K562 (cell line): ENCODE results near the gene SCN4B. TPM values are rescaled to one million over a fixed set of nuclear protein-coding genes. Genes with fewer than 3 reads are reported as not detected.

ENCODE experiments used
- MTF1 ChIP-seq: fragments of 250-450 bp; sonication (Bioruptor Pico); IDR thresholded peaks from 2 replicates; pipeline ENCODE4 v1.9.0; 2021; ENCODE audit warnings: moderate library complexity, mild to moderate bottlenecking, inconsistent platforms, borderline replicate concordance
- RFX1 ChIP-seq: fragments of 450-650 bp; IDR thresholded peaks from 2 replicates; pipeline ENCODE4 v1.6.1; 2016; ENCODE audit warnings: mild to moderate bottlenecking, moderate library complexity
- RHOXF2B ChIP-seq: fragments of 250-450 bp; sonication (Bioruptor Pico); conservative IDR thresholded peaks from 2 replicates; pipeline ENCODE4 v1.5.1; 2021
- RNF2 ChIP-seq: sonication (generic); IDR thresholded peaks from 2 replicates; pipeline ENCODE4 v1.6.1; 2016
- ZNF23 ChIP-seq: fragments of 250-450 bp; sonication (Bioruptor Pico); IDR thresholded peaks from 2 replicates; pipeline ENCODE4 v1.4.0; 2020; ENCODE audit warnings: mild to moderate bottlenecking
- ZNF232 ChIP-seq: sonication (generic); formaldehyde crosslinking; IDR thresholded peaks from 2 replicates; pipeline ENCODE4 v1.8.0; 2022; ENCODE audit warnings: mild to moderate bottlenecking, missing genetic modification reagents
- ZNF57 ChIP-seq: fragments of 450-650 bp; formaldehyde crosslinking; IDR thresholded peaks from 2 replicates; pipeline ENCODE4 v1.4.0; 2020; ENCODE audit warnings: mild to moderate bottlenecking, moderate library complexity
- polyA plus RNA-seq, 8 experiments: library from polyadenylated mRNA; depleted of rRNA in 4 of 8; stranded (reverse) in 5 of 8; unstranded in 3 of 8; fragments of >200 nt; fragmentation: Nextera tagmentation in 2 of 8; fragmentation: Illumina TruSeq in 1 of 8; extraction: Ambion mirVana in 2 of 8; extraction: Trizol in 1 of 8; gene quantifications; 2 replicates each; pipeline versions ENCODE4 v1.2.1 to v1.2.3, GENCODE V29; 2011 to 2014; ENCODE audit warnings: inconsistent platforms in 1 of 8, missing spikeins in 1 of 8
- total RNA-seq, 7 experiments: library from RNA; depleted of rRNA in 6 of 7; stranded (reverse); fragments of >200 nt in 6 of 7; fragmentation: Illumina TruSeq in 2 of 7; extraction: Trizol in 2 of 7; gene quantifications; 2 replicates each; pipeline versions ENCODE4 v1.2.1 to v1.2.3, GENCODE V29; 2011 to 2021; ENCODE audit warnings: low replicate concordance in 1 of 7
- TF ChIP-seq, protein P1 (sequence below), 2 experiments: fragments of 450-650 bp in 1 of 2; sonication (generic) in 1 of 2; formaldehyde crosslinking in 1 of 2; IDR thresholded peaks; 2 replicates each; pipeline versions ENCODE4 v1.7.1 to v1.9.0; 2016 to 2022; ENCODE audit warnings: inconsistent platforms in 1 of 2, mild to moderate bottlenecking in 1 of 2, missing genetic modification reagents in 1 of 2
- TF ChIP-seq, protein P2 (sequence below), 2 experiments: fragments of 200-800 bp in 1 of 2; sonication (Bioruptor generic) in 1 of 2; sonication (generic) in 1 of 2; formaldehyde crosslinking in 1 of 2; IDR thresholded peaks in 1 of 2; conservative IDR thresholded peaks in 1 of 2; 2 replicates each; pipeline versions ENCODE4 v1.5.0 to v1.6.1; 2016 to 2020; ENCODE audit warnings: missing compliant biosample characterization in 1 of 2, missing genetic modification characterization in 1 of 2, missing genetic modification reagents in 1 of 2
- TF ChIP-seq, protein P3 (sequence below): sonication (generic); formaldehyde crosslinking; IDR thresholded peaks from 2 replicates; pipeline ENCODE4 v1.8.1; 2023; ENCODE audit warnings: mild to moderate bottlenecking, missing genetic modification reagents

Gene SCN4B
- total and polyA plus RNA-seq, 9 of the 15 experiments (the other 6 are each of a cell fraction or from before 2014, with no cell fraction given): 0.03 TPM; not detected in 8

DNA sequence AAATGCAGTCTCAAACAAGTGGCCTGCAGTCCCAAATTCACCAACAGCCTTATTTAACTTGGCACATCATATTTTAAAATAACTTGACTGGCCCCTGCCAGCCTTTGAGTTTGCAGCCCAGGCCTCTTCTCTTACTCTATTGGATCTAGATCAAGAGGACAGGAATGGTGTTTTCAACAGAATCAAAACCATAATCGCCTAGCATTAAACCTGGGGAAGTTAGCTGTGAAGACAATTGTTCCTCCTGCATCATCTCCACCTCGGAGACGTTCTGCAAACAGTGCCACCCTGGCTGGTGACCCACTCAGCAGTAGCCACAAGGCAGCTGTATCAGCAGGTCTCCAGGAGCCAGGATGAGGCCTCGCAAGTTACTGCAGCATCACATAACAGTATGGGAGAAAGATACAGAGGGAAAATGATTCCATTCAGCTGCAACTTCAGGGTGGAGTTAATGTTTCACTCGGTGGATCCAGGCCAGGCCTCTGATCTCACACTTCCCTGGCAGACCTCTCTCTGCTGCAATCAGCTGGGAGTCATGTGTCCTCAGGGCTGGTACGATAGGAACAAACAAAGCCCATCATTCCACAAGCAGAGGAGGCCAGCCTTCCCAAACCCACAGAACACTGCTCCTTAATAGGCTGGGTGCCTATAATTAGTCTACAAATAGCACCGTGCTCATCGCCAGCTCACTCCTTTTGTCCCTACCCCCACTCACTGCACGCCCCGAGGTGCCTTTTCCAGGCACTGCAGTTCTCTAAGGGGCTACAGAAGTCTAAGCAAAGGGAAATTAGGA lies 42.4 kb upstream of the SCN4B start (continued):
- TF ChIP-seq, protein P1, sequence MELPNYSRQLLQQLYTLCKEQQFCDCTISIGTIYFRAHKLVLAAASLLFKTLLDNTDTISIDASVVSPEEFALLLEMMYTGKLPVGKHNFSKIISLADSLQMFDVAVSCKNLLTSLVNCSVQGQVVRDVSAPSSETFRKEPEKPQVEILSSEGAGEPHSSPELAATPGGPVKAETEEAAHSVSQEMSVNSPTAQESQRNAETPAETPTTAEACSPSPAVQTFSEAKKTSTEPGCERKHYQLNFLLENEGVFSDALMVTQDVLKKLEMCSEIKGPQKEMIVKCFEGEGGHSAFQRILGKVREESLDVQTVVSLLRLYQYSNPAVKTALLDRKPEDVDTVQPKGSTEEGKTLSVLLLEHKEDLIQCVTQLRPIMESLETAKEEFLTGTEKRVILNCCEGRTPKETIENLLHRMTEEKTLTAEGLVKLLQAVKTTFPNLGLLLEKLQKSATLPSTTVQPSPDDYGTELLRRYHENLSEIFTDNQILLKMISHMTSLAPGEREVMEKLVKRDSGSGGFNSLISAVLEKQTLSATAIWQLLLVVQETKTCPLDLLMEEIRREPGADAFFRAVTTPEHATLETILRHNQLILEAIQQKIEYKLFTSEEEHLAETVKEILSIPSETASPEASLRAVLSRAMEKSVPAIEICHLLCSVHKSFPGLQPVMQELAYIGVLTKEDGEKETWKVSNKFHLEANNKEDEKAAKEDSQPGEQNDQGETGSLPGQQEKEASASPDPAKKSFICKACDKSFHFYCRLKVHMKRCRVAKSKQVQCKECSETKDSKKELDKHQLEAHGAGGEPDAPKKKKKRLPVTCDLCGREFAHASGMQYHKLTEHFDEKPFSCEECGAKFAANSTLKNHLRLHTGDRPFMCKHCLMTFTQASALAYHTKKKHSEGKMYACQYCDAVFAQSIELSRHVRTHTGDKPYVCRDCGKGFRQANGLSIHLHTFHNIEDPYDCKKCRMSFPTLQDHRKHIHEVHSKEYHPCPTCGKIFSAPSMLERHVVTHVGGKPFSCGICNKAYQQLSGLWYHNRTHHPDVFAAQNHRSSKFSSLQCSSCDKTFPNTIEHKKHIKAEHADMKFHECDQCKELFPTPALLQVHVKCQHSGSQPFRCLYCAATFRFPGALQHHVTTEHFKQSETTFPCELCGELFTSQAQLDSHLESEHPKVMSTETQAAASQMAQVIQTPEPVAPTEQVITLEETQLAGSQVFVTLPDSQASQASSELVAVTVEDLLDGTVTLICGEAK (IDR thresholded peaks at IDR 0.05): no peak
- TF ChIP-seq, protein P1 (CRISPR knock-in tag; IDR thresholded peaks at IDR 0.05): no peak
- TF ChIP-seq ZNF23 (CRISPR knock-in tag): no peak
- no peak for TF ChIP-seq ZNF57 (CRISPR knock-in tag)
- no peak for TF ChIP-seq ZNF232 (CRISPR knock-in tag)
- TF ChIP-seq, protein P2, sequence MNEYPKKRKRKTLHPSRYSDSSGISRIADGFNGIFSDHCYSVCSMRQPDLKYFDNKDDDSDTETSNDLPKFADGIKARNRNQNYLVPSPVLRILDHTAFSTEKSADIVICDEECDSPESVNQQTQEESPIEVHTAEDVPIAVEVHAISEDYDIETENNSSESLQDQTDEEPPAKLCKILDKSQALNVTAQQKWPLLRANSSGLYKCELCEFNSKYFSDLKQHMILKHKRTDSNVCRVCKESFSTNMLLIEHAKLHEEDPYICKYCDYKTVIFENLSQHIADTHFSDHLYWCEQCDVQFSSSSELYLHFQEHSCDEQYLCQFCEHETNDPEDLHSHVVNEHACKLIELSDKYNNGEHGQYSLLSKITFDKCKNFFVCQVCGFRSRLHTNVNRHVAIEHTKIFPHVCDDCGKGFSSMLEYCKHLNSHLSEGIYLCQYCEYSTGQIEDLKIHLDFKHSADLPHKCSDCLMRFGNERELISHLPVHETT (CRISPR knock-in tag; conservative IDR thresholded peaks at IDR 0.05 in 1 of 2, IDR thresholded peaks at IDR 0.05 in 1 of 2): no peak
- no peak for TF ChIP-seq RFX1
- TF ChIP-seq, protein P3, sequence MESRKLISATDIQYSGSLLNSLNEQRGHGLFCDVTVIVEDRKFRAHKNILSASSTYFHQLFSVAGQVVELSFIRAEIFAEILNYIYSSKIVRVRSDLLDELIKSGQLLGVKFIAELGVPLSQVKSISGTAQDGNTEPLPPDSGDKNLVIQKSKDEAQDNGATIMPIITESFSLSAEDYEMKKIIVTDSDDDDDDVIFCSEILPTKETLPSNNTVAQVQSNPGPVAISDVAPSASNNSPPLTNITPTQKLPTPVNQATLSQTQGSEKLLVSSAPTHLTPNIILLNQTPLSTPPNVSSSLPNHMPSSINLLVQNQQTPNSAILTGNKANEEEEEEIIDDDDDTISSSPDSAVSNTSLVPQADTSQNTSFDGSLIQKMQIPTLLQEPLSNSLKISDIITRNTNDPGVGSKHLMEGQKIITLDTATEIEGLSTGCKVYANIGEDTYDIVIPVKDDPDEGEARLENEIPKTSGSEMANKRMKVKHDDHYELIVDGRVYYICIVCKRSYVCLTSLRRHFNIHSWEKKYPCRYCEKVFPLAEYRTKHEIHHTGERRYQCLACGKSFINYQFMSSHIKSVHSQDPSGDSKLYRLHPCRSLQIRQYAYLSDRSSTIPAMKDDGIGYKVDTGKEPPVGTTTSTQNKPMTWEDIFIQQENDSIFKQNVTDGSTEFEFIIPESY (CRISPR knock-in tag): no peak
- TF ChIP-seq MTF1: no peak
- TF ChIP-seq RHOXF2B: no peak
- no peak for TF ChIP-seq RNF2
